H9 (cell line): ENCODE data around the gene GPN2. TPM values are rescaled to one million over a fixed set of nuclear protein-coding genes. Genes with fewer than 3 reads are reported as not detected.

Experiments
- DNase-seq: peaks from one replicate; pipeline ENCODE4 v3.0.0-alpha.2; 2017
- H2AFZ ChIP-seq: one replicate; pipeline ENCODE4 v1.6.1; 2013; ENCODE audit warnings: mild to moderate bottlenecking, low read length, control low read depth, moderate library complexity
- H2AK5ac ChIP-seq: 2 replicates; pipeline ENCODE4 v1.6.1; 2013; ENCODE audit warnings: low read length, control low read depth, mixed read lengths; ENCODE audit not compliant: insufficient read length
- H2BK120ac ChIP-seq: one replicate; pipeline ENCODE4 v1.6.1; 2013; ENCODE audit warnings: low read depth, mild to moderate bottlenecking, low read length, control low read depth, inconsistent platforms; ENCODE audit not compliant: poor library complexity, severe bottlenecking
- H2BK12ac ChIP-seq: 2 replicates; pipeline ENCODE4 v1.6.1; 2013; ENCODE audit warnings: low read length, control low read depth, mixed read lengths, low read depth; ENCODE audit not compliant: insufficient read length
- H2BK15ac ChIP-seq: 2 replicates; pipeline ENCODE4 v1.6.1; 2013; ENCODE audit warnings: low read depth, low read length, control low read depth
- H2BK20ac ChIP-seq: one replicate; pipeline ENCODE4 v1.6.1; 2013; ENCODE audit warnings: low read depth, mild to moderate bottlenecking, low read length, control low read depth, inconsistent platforms; ENCODE audit not compliant: poor library complexity, severe bottlenecking
- H2BK5ac ChIP-seq: 2 replicates; pipeline ENCODE4 v1.6.1; 2013; ENCODE audit warnings: low read length, control low read depth, mixed read lengths; ENCODE audit not compliant: insufficient read length
- H3K14ac ChIP-seq: 2 replicates; pipeline ENCODE4 v1.6.1; 2013; ENCODE audit warnings: low read length, control low read depth; ENCODE audit not compliant: insufficient read depth
- H3K18ac ChIP-seq: 2 replicates; pipeline ENCODE4 v1.6.1; 2013; ENCODE audit warnings: low read depth, mild to moderate bottlenecking, mixed read lengths, low read length, control low read depth; ENCODE audit not compliant: insufficient read length
- H3K23ac ChIP-seq: 2 replicates; pipeline ENCODE4 v1.6.1; 2013; ENCODE audit warnings: low read length, control low read depth, mixed read lengths, low read depth; ENCODE audit not compliant: insufficient read length
- H3K23me2 ChIP-seq: 2 replicates; pipeline ENCODE4 v1.6.1; 2013; ENCODE audit warnings: low read depth, mild to moderate bottlenecking, mixed read lengths, low read length, control low read depth; ENCODE audit not compliant: insufficient read length, poor library complexity, severe bottlenecking
- H3K27ac ChIP-seq: 2 replicates; pipeline ENCODE4 v1.5.1; 2013; ENCODE audit warnings: low read length, control low read depth, mixed read lengths, low read depth; ENCODE audit not compliant: insufficient read length
- H3K27me3 ChIP-seq: 2 replicates; pipeline ENCODE4 v1.6.1; 2013; ENCODE audit warnings: low read length, control low read depth, inconsistent platforms; ENCODE audit not compliant: insufficient read depth
- H3K4ac ChIP-seq: 2 replicates; pipeline ENCODE4 v1.6.1; 2013; ENCODE audit warnings: low read depth, mild to moderate bottlenecking, control low read depth, inconsistent platforms, low read length, moderate library complexity
- H3K4me1 ChIP-seq: 2 replicates; pipeline ENCODE4 v1.6.1; 2013; ENCODE audit warnings: low read length, control low read depth, inconsistent platforms; ENCODE audit not compliant: insufficient read depth
- H3K4me2 ChIP-seq: 2 replicates; pipeline ENCODE4 v1.6.1; 2013; ENCODE audit warnings: low read length, control low read depth, mixed read lengths; ENCODE audit not compliant: insufficient read length, insufficient read depth
- H3K56ac ChIP-seq: 2 replicates; pipeline ENCODE4 v1.6.1; 2013; ENCODE audit warnings: low read depth, mild to moderate bottlenecking, mixed read lengths, low read length, control low read depth; ENCODE audit not compliant: insufficient read length
- H3K79me1 ChIP-seq: 2 replicates; pipeline ENCODE4 v1.6.1; 2013; ENCODE audit warnings: low read depth, mild to moderate bottlenecking, moderate library complexity, low read length, control low read depth, inconsistent platforms; ENCODE audit not compliant: insufficient read depth, poor library complexity, severe bottlenecking
- H3K79me2 ChIP-seq: 2 replicates; pipeline ENCODE4 v1.6.1; 2013; ENCODE audit warnings: low read length, control low read depth, inconsistent platforms; ENCODE audit not compliant: insufficient read depth
- H3K9ac ChIP-seq: 2 replicates; pipeline ENCODE4 v1.6.1; 2013; ENCODE audit warnings: low read length, control low read depth, mixed read lengths; ENCODE audit not compliant: insufficient read length; ENCODE audit errors: extremely low read depth
- H3K9me3 ChIP-seq: one replicate; pipeline ENCODE4 v1.6.1; 2013; ENCODE audit warnings: low read depth, low read length, inconsistent platforms; ENCODE audit not compliant: control insufficient read depth
- H3T11ph ChIP-seq: one replicate; pipeline ENCODE4 v1.6.1; 2013; ENCODE audit warnings: mild to moderate bottlenecking, low read length, control low read depth, inconsistent platforms
- H4K20me1 ChIP-seq: one replicate; pipeline ENCODE4 v1.6.1; 2013; ENCODE audit not compliant: control insufficient read depth, insufficient read length, insufficient read depth
- H4K5ac ChIP-seq: 2 replicates; pipeline ENCODE4 v1.6.1; 2013; ENCODE audit warnings: low read depth, mild to moderate bottlenecking, mixed read lengths, low read length, control low read depth; ENCODE audit not compliant: insufficient read length
- H4K8ac ChIP-seq: replicated peaks from 2 replicates; pipeline ENCODE4 v1.6.1; 2013; ENCODE audit warnings: low read length, control low read depth, mixed read lengths, low read depth; ENCODE audit not compliant: insufficient read length
- H4K91ac ChIP-seq: 2 replicates; pipeline ENCODE4 v1.6.1; 2013; ENCODE audit warnings: low read depth, mild to moderate bottlenecking, moderate library complexity, mixed read lengths, low read length, control low read depth; ENCODE audit not compliant: insufficient read length
- H3K27ac Mint-ChIP-seq, 3 experiments: 2 replicates in 2 of 3; 3 replicates in 1 of 3; pipeline ENCODE4 v1.8.0; 2020 to 2021; ENCODE audit warnings: mixed read lengths in 3 of 3, mild to moderate bottlenecking in 1 of 3, moderate library complexity in 1 of 3
- H3K27me3 Mint-ChIP-seq: 2 replicates; pipeline ENCODE4 v1.8.0; 2021; ENCODE audit warnings: low read depth, mild to moderate bottlenecking, moderate library complexity, mixed read lengths
- H3K36me3 Mint-ChIP-seq, 3 experiments: 2 replicates in 2 of 3; 3 replicates in 1 of 3; pipeline ENCODE4 v1.8.0; 2020 to 2021; ENCODE audit warnings: low read depth in 3 of 3, mixed read lengths in 3 of 3; ENCODE audit not compliant: insufficient read depth in 1 of 3
- H3K4me1 Mint-ChIP-seq, 2 experiments: 2 replicates each; pipeline ENCODE4 v1.8.0; 2020; ENCODE audit warnings: mixed read lengths in 2 of 2
- H3K4me3 Mint-ChIP-seq, 2 experiments: 2 replicates in 1 of 2; 3 replicates in 1 of 2; pipeline ENCODE4 v1.8.0; 2020 to 2021; ENCODE audit warnings: mild to moderate bottlenecking in 2 of 2, mixed read lengths in 2 of 2, moderate library complexity in 1 of 2
- H3K9me3 Mint-ChIP-seq, 2 experiments: 2 replicates in 1 of 2; 3 replicates in 1 of 2; pipeline ENCODE4 v1.8.0; 2020; ENCODE audit warnings: mild to moderate bottlenecking in 2 of 2, mixed read lengths in 2 of 2, moderate library complexity in 1 of 2
- CTCF ChIP-seq: fragments of 200-600 bp; sonication (generic); conservative IDR thresholded peaks from 3 replicates; pipeline ENCODE4 v1.8.0; 2021; ENCODE audit warnings: antibody characterized with exemption, mild to moderate bottlenecking
- WGBS: extraction: QIAGEN DNeasy Blood & Tissue Kit; methylation state at CpG from one replicate; pipeline ENCODE4 v1.1.7; 2013; ENCODE audit warnings: missing lambda C conversion rate, low lambda C conversion rate, mixed read lengths; ENCODE audit not compliant: insufficient read length; ENCODE audit errors: extremely low coverage; 5-methylcytosine and 5-hydroxymethylcytosine counted together
- total RNA-seq: library from RNA; stranded (reverse); gene quantifications from 2 replicates; pipeline ENCODE4 v1.2.1, GENCODE V29; 2021

GPN2 gene
- total RNA-seq, 1 experiment from 2014 or later = 47.8 TPM

GRCh38 chr1:26910343-26911160 is 20.5 kb upstream of the GPN2 start:
- no peaks in the 10 kb centered on the region for H3K4me1 ChIP-seq
- H2BK15ac ChIP-seq = no peak overlapping the region
- peaks cover 2% of the 10 kb centered on the region for H3K27me3 Mint-ChIP-seq
- no peak for DNase-seq
- no peaks in the 10 kb centered on the region for H3K9me3 Mint-ChIP-seq
- no peak overlapping the region for H4K91ac ChIP-seq
- H3K4me3 Mint-ChIP-seq = no peak overlapping the region
- H3K27me3 ChIP-seq = no peaks in the 10 kb centered on the region
- H3K79me1 ChIP-seq = no peaks in the 10 kb centered on the region
- H3K36me3 Mint-ChIP-seq = no peaks in the 10 kb centered on the region
- WGBS = no CpG with 5 or more reads among the region's 4 CpGs
- no peaks in the 10 kb centered on the region for H4K20me1 ChIP-seq
- H4K8ac ChIP-seq = no peak overlapping the region
- H3K4ac ChIP-seq = no peak overlapping the region
- H2BK12ac ChIP-seq = no peak overlapping the region
- peaks cover 3% of the 10 kb centered on the region for H3K23me2 ChIP-seq
- H3K14ac ChIP-seq = no peak overlapping the region
- no peak overlapping the region for H3K27ac ChIP-seq
- no peak overlapping the region for H4K5ac ChIP-seq
- H3K4me1 Mint-ChIP-seq = no peaks in the 10 kb centered on the region
- no peak for TF ChIP-seq CTCF
- no peak overlapping the region for H2AFZ ChIP-seq
- no peaks in the 10 kb centered on the region for H3K9me3 ChIP-seq
- no peak overlapping the region for H3K23ac ChIP-seq
- no peak overlapping the region for H2BK20ac ChIP-seq
- no peak overlapping the region for H3T11ph ChIP-seq
- H2AK5ac ChIP-seq = no peak overlapping the region
- no peak overlapping the region for H2BK120ac ChIP-seq
- H3K4me2 ChIP-seq = no peak overlapping the region
- no peak overlapping the region for H3K9ac ChIP-seq
- no peak overlapping the region for H2BK5ac ChIP-seq
- H3K27ac Mint-ChIP-seq = no peak overlapping the region
- H3K79me2 ChIP-seq = no peaks in the 10 kb centered on the region
- H3K18ac ChIP-seq = no peak overlapping the region
- no peak overlapping the region for H3K56ac ChIP-seq
